ENCODE results near the gene HTT. TPM values are rescaled to one million over a fixed set of nuclear protein-coding genes. Genes with fewer than 3 reads are reported as not detected.

The HTT gene
- total RNA-seq, 4 donors from 2014 or later: 50.1 to 192 (median 81.0) TPM

DNA sequence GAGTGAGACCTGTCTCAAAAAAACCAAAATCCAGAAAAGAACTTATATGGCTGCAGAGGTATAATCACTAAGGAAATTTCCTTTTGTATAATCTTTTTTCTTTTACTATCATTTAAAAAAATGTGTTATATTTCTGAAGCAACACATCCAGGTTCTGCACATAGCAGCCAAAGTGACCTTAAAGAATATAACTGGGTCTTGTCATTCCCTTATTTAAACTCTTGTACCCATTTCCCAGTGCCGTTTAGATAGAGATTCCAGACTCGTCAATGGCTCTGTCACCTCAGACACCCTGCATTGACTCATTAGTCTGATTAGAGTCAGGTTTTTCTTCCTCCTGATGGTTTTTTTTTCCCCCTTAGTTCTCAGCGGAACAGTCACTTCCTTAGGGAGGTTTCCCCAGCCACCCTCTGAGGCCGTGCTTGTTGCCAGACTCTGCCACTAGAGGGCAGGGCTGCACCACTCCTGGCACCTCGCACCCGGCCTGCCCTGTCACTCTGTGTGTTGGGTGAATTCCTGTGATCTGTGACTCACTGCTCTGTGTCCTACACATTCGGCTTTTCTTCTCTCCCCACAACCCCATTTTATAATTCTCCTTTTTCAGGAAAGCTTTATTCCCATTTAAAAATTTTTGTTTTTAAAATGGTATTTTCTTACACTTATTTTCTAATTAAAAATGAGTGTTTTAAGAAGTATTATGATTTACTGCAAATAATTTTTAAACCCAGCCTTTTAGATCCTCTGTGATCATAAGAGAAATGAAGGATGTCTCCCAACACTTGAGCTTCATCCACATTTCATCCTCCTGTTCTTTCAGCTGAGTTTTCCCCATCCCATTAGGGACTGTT, 32.1 kb downstream of the HTT start:
- WGBS: 3% methylated on average over 7 of the region's 7 CpGs
- H3K27ac ChIP-seq: no peak overlapping the region
- DNase-seq (ENCODE audit: low spot score in 2 of 2): peak; percentile 91 to 92
- H3K4me1 ChIP-seq: peaks cover 12% of the 10 kb centered on the region
- no peaks in the 10 kb centered on the region for H3K9me3 ChIP-seq
- H3K4me3 ChIP-seq: no peak overlapping the region
- TF ChIP-seq EP300 (IDR thresholded peaks at IDR 0.05): no peak
- TF ChIP-seq POLR2AphosphoS5 (IDR thresholded peaks at IDR 0.05): no peak
- no peak for TF ChIP-seq POLR2A (IDR thresholded peaks at IDR 0.05)
- TF ChIP-seq, protein P1, sequence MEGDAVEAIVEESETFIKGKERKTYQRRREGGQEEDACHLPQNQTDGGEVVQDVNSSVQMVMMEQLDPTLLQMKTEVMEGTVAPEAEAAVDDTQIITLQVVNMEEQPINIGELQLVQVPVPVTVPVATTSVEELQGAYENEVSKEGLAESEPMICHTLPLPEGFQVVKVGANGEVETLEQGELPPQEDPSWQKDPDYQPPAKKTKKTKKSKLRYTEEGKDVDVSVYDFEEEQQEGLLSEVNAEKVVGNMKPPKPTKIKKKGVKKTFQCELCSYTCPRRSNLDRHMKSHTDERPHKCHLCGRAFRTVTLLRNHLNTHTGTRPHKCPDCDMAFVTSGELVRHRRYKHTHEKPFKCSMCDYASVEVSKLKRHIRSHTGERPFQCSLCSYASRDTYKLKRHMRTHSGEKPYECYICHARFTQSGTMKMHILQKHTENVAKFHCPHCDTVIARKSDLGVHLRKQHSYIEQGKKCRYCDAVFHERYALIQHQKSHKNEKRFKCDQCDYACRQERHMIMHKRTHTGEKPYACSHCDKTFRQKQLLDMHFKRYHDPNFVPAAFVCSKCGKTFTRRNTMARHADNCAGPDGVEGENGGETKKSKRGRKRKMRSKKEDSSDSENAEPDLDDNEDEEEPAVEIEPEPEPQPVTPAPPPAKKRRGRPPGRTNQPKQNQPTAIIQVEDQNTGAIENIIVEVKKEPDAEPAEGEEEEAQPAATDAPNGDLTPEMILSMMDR (IDR thresholded peaks at IDR 0.05): peak; percentile 94 to 95
- H3K36me3 ChIP-seq: peaks cover 69% of the 10 kb centered on the region
- H3K27me3 ChIP-seq: no peaks in the 10 kb centered on the region

GRCh38 chr4:3107271-3107670, 32.8 kb downstream of the HTT start:
- no peak overlapping the region for H3K27ac ChIP-seq
- H3K27me3 ChIP-seq: no peaks in the 10 kb centered on the region
- peaks cover 67% of the 10 kb centered on the region for H3K36me3 ChIP-seq
- H3K4me3 ChIP-seq: no peak overlapping the region
- 83% methylated on average over 5 of the region's 5 CpGs for WGBS
- H3K4me1 ChIP-seq: peaks cover 12% of the 10 kb centered on the region
- no peak for DNase-seq (ENCODE audit: low spot score in 2 of 2)
- TF ChIP-seq POLR2A (IDR thresholded peaks at IDR 0.05) (no peak), EP300 (IDR thresholded peaks at IDR 0.05) (no peak), POLR2AphosphoS5 (IDR thresholded peaks at IDR 0.05) (no peak)
- TF ChIP-seq, protein P1 (IDR thresholded peaks at IDR 0.05): no peak
- H3K9me3 ChIP-seq: no peaks in the 10 kb centered on the region

GRCh38 chr4:3107691-3108121, 33.2 kb downstream of the HTT start:
- H3K4me3 ChIP-seq: no peak overlapping the region
- H3K9me3 ChIP-seq: no peaks in the 10 kb centered on the region
- peaks cover 12% of the 10 kb centered on the region for H3K4me1 ChIP-seq
- no peak for DNase-seq (ENCODE audit: low spot score in 2 of 2)
- no peak overlapping the region for H3K27ac ChIP-seq
- peaks cover 62% of the 10 kb centered on the region for H3K36me3 ChIP-seq
- 77% methylated on average over 6 of the region's 6 CpGs for WGBS
- H3K27me3 ChIP-seq: no peaks in the 10 kb centered on the region
- no peak for TF ChIP-seq POLR2A (IDR thresholded peaks at IDR 0.05)
- TF ChIP-seq, protein P1 (IDR thresholded peaks at IDR 0.05): no peak

DNA sequence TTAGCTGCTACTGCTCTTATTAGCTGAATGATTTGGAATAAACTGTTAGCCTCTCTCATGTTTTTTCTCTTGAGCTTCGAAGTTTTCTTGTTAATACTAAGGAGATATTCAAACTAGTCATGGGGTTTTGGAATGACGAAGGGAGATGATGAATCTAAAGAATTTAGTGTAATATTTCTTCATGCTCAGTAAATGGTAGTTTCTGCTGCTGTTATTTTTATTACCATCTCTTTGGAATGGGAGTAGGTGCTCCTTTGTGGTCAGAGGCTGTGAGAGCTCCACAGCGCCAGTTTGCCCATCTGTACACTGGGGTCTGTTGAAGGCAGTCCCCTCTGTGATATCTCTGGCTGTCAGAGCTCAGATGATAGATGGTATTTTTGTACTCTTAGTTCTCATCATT, 33.7 kb downstream of the HTT start:
- WGBS: 86% methylated on average over 3 of the region's 3 CpGs
- no peak for DNase-seq (ENCODE audit: low spot score in 2 of 2)
- Histone ChIP-seq H3K36me3 (peaks cover 60% of the 10 kb centered on the region), H3K9me3 (no peaks in the 10 kb centered on the region), H3K4me1 (peaks cover 12% of the 10 kb centered on the region), H3K4me3 (no peak overlapping the region), H3K27ac (no peak overlapping the region), H3K27me3 (no peaks in the 10 kb centered on the region)
- TF ChIP-seq, protein P1 (IDR thresholded peaks at IDR 0.05): no peak
- no peak for TF ChIP-seq EP300 (IDR thresholded peaks at IDR 0.05)
- no peak for TF ChIP-seq POLR2A (IDR thresholded peaks at IDR 0.05)
- TF ChIP-seq POLR2AphosphoS5 (IDR thresholded peaks at IDR 0.05): no peak

DNA sequence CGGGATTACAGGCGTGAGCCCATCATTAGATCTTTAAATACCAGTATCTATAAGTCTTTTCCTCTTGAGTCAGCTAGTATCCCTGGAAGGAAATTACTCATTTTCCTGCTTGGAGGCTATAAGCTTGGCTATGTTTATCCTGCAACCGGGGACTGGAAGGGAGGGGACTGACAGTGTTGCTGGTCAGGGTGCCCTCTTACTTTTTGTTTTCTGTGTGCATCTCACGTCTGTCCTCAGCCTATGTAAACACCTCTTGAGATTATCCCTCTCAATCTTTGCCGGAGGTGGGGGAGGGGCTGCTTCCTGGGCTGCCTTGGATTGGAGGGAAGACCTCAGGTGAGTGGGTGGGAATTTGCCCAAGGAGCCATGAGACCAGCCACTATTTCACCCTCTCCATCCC, 37.0 kb downstream of the HTT start:
- no peaks in the 10 kb centered on the region for H3K27me3 ChIP-seq
- no peak overlapping the region for H3K27ac ChIP-seq
- 88% methylated on average over 5 of the region's 5 CpGs for WGBS
- H3K9me3 ChIP-seq: no peaks in the 10 kb centered on the region
- DNase-seq (ENCODE audit: low spot score in 2 of 2): peak in 1 of 2 donors; percentile 40
- TF ChIP-seq POLR2A (IDR thresholded peaks at IDR 0.05) (no peak), EP300 (IDR thresholded peaks at IDR 0.05) (no peak), POLR2AphosphoS5 (IDR thresholded peaks at IDR 0.05) (no peak)
- TF ChIP-seq, protein P1 (IDR thresholded peaks at IDR 0.05): no peak
- H3K36me3 ChIP-seq: peaks cover 60% of the 10 kb centered on the region
- peaks cover 8% of the 10 kb centered on the region for H3K4me1 ChIP-seq
- H3K4me3 ChIP-seq: no peak overlapping the region

All from suprapubic skin (tissue), 4 donors.